ENCODE results near the gene INPP5F. TPM values are rescaled to one million over a fixed set of nuclear protein-coding genes. Genes with fewer than 3 reads are reported as not detected.
A peak's percentile ranks its signal among the peaks of the same experiment; 100 is the strongest.

Gene INPP5F
- total and polyA plus RNA-seq, 12 donors = 5.1 to 26.4 (median 10.5) TPM

GRCh38 chr10:119687192-119688032, 38.4 kb upstream of the INPP5F start:
- WGBS, 4 donors = 70 to 78% (median 74%) methylated on average over 10 of the region's 10 CpGs
- TF ChIP-seq POLR2A (IDR thresholded peaks at IDR 0.05) (no peak), CTCF (IDR thresholded peaks at IDR 0.05) (no peak)
- Histone ChIP-seq H3K36me3 (replicated peaks in 1 of 2) (no peaks in the 10 kb centered on the region), H3K4me3 (no peak overlapping the region), H3K27me3 (no peaks in the 10 kb centered on the region), H3K4me1 (replicated peaks in 1 of 2) (peaks cover 1 to 8% of the 10 kb centered on the region in 2 donors), H3K27ac (peak overlapping the region in 2 of 5 donors; percentile 51 to 53), H3K9me3 (replicated peaks in 1 of 3) (no peaks in the 10 kb centered on the region)
- DNase-seq = no peak
- intact Hi-C loops (cut with DNase I) = loop anchor here in 1 of 2 donors (5.0 to 10.0 kb wide), 3 partner anchors 67 to 170 kb away; no protein-coding TSS in a partner anchor

GRCh38 chr10:119688033-119688508, 37.8 kb upstream of the INPP5F start:
- DNase-seq = no peak
- Histone ChIP-seq H3K27me3 (no peaks in the 10 kb centered on the region), H3K27ac (no peak overlapping the region), H3K9me3 (replicated peaks in 1 of 3) (no peaks in the 10 kb centered on the region), H3K36me3 (replicated peaks in 1 of 2) (no peaks in the 10 kb centered on the region), H3K4me1 (replicated peaks in 1 of 2) (peaks cover 0 to 6% of the 10 kb centered on the region in 2 donors), H3K4me3 (no peak overlapping the region)
- 83 to 92% (median 88%) methylated on average over 4 of the region's 4 CpGs for WGBS, 4 donors
- no peak for TF ChIP-seq CTCF (IDR thresholded peaks at IDR 0.05)
- TF ChIP-seq POLR2A (IDR thresholded peaks at IDR 0.05) = no peak
- intact Hi-C loops (cut with DNase I) = loop anchor here in 1 of 2 donors (5.0 to 10.0 kb wide), 3 partner anchors 67 to 169 kb away; no protein-coding TSS in a partner anchor

GRCh38 chr10:119689016-119689580, 36.8 kb upstream of the INPP5F start:
- Histone ChIP-seq H3K4me1 (replicated peaks in 1 of 2) (peaks cover 0 to 6% of the 10 kb centered on the region in 2 donors), H3K27me3 (no peaks in the 10 kb centered on the region), H3K27ac (no peak overlapping the region), H3K36me3 (replicated peaks in 1 of 2) (no peaks in the 10 kb centered on the region), H3K4me3 (no peak overlapping the region), H3K9me3 (replicated peaks in 1 of 3) (no peaks in the 10 kb centered on the region)
- intact Hi-C loops (cut with DNase I) = loop anchor here in 1 of 2 donors (5.0 to 10.0 kb wide), 3 partner anchors 66 to 168 kb away; no protein-coding TSS in a partner anchor
- 78 to 84% (median 81%) methylated on average over 6 of the region's 6 CpGs for WGBS, 4 donors
- no peak for DNase-seq
- no peak for TF ChIP-seq CTCF (IDR thresholded peaks at IDR 0.05)
- no peak for TF ChIP-seq POLR2A (IDR thresholded peaks at IDR 0.05)

GRCh38 chr10:119691726-119692125, 34.1 kb upstream of the INPP5F start:
- no peaks in the 10 kb centered on the region for H3K36me3 ChIP-seq (replicated peaks in 1 of 2)
- TF ChIP-seq CTCF (IDR thresholded peaks at IDR 0.05) = no peak
- TF ChIP-seq POLR2A (IDR thresholded peaks at IDR 0.05) = no peak
- H3K4me3 ChIP-seq = no peak overlapping the region
- no peaks in the 10 kb centered on the region for H3K27me3 ChIP-seq
- intact Hi-C loops (cut with DNase I) = no loop called here
- H3K27ac ChIP-seq = no peak overlapping the region
- no peak for DNase-seq
- peaks cover 0 to 5% of the 10 kb centered on the region in 2 donors for H3K4me1 ChIP-seq (replicated peaks in 1 of 2)
- WGBS, 4 donors = 83 to 98% (median 87%) methylated on average over 3 of the region's 3 CpGs
- no peaks in the 10 kb centered on the region for H3K9me3 ChIP-seq (replicated peaks in 1 of 3)

Measured in adrenal gland (tissue), 12 donors.